ENCODE measurements around the gene KIRREL1.

KIRREL1 gene

DNA sequence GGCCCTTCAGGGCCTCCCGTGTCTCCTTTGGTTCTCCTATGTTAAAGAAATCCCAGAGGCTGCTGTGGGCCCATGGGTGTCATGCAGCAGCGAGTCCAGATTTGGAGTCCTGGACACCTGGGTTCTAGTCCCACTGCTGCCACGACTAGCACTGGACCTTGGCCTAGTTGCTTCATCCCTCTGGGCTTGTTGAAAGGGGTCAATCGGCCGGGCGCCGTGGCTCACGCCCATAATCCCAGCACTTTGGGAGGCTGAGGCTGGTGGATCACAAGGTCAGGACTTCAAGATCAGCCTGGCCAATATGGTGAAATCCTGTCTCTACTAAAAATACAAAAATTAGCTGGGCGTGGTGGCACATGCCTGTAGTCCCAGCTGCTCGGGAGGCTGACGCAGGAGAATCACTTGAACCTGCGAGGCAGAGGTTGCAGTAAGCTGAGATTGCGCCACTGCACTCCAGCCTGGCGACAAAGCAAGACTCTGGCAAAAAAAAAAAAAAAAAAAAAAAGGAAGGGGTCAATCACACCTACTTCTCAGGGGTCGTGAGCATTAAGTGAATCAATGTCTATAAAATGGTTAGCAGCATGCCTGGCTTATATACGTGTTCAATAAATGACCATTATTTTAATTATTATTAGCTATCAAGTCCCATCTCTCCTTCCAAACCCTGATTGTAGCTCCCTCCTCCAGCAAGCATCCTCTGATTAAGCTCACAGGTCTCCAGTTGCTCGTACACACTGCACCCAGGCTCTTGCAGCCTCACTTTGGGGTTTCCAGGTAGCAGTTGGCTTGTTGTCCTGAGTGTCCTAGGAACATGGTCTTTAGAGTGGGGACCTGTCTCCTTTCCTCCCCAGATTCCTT lies 43.8 kb downstream of the KIRREL1 start:
- no peak for DNase-seq

DNA sequence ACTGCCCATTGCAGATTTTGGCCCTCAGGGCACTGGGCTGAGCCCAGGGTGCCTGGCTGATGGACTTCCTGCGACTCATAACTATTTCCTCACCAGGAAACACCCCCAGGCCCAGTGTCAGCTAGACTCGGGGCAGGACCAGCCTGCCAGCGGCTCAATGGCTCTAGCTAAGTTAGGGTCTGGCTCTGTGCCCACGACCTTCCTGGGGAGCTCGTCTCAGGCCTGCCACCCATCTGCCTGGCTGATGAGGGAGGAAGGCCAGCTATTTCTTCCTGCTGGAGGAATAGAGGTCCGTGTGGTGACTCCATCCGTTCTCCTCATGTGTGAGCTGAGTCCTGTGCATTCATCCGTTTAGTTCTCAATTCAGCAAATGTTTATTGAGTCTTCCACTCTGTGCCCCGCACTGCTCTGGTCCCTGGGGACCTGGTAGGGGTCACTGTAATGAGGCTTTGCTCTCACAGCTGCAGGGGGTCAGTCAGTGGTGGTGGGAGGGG lies 44.5 kb downstream of the KIRREL1 start:
- DNase-seq: no peak

DNA sequence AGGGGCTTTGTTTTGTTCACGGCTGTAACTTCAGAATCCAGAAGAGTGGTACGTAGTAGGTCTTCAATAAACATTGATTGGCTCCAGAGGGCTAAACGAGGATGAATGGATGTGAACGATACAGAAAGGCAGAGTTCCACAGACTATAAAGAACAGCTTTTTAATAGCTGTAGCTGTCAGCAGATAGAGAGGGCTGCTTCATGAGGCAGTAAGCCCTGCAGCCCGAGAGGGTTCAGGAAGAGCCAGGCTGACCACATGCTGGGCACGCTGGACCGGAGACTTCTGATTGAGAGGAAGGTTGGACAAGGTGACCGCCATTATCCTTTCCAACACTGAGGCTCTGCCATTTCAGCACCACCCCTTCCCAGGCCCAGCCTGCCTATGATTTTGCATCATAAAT lies 45.3 kb downstream of the KIRREL1 start:
- no peak for DNase-seq

DNA sequence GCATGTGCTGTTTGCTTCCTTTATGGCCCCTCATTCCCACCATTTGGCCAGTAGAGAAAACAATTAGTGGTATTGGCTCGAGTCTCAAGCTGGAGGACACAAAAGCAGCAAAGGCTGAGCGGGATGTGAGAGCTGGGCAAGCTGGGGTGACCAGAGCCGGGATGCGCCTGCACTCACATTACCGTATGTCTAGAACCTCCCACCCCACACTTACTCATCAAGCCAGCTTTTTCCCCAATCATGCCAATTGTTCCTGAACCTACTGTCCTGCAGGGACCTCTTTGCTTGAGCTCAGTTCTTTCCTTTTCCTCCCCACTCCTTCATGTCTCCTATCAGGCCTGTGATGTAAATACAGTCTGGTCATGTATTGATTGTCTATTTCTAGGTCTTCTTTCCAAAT lies 45.9 kb downstream of the KIRREL1 start:
- DNase-seq: no peak

DNA sequence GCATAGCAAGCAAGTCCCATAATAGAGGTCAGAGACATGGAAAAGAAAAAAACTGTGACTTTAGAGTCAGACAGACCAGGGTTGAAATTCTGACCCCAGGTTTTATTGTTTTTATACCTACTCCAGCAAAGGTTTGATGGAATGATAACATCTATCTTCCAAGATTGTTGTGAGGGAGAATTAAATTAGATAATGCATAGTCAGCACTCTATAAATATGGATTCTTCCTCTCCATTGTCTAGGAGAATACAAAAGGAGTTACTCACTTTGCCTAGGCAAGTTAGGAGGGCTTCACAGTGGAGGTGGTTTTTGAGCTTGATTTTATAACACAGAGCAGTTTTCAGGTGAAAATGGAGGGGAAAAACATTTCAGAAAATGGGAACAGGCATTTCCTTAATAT lies 46.9 kb downstream of the KIRREL1 start:
- no peak for DNase-seq

DNA sequence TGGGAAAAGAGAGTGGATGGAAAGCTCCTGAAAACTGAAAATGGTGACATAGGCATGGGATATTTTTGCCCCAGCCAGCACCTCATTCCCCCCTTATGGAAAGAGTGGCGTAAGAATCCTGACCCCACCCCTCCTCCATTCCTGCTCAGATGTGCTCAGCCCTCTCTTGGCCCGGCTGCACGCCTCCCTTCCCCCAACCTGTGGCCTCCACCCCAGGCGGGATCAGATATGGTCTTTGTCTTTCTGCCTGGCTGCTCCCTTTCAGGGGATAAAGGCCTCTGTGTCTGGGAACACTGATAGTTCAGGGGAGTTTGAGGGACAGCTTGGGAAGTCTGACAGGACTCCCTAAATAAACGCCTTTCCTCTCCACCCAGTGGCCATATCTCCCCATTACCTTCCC lies 49.8 kb downstream of the KIRREL1 start:
- no peak for DNase-seq

DNA sequence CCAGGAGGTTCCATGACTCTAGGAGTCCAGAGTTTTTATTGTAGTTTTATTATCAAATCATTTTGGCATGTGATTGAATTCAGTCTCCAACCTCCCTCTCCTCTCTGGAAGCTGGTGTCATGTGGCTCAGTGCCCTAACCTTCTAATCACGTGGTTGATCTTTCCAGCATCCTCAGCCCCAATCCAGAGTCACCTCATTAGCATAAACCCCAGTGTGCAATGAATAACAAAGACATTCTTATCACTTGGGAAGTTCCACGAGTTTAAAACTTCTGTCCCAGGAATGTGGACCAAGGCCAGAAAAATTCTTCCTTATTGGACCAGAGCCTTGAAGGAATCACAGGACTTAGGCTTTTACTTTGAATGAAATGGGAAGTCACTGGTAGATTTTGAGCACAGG lies 52.2 kb downstream of the KIRREL1 start:
- DNase-seq: no peak

DNA sequence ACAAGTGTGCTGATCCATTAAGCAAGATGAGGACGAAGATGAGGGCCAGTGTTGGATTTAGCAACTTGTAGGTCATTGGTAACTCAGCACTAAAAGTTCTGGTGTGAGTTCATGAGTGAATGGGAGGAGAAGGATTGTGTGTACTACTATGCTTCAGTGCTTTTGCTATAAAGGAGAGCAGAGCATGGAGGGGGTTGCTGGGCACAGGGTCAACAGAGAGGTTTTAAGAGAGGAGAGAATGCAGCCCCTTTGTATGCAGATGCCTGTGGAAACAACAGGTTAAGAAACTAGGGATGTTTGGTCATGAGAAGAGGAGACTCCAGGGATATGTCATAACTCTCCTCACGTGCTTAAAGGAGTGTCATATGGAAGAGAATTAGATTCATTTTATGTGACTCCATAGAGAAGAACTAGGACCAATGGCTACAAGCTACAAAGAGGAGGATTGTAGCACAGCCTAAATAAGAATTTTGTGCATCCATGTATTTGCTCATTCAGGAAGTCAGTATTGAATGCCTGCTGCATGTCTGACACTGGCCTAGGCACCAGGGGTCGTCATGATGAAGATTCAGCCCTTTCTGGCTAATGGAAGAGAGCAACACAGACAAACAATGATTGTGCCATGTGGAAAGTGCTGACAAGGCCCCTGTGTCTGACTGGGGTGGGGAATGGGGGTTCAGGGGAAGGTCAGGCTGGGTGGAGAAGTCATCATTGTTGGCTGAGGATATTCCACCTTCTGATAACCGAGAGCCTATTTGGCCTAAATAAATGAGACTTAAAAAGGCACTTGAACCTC lies 53.5 kb downstream of the KIRREL1 start:
- no peak for DNase-seq

DNA sequence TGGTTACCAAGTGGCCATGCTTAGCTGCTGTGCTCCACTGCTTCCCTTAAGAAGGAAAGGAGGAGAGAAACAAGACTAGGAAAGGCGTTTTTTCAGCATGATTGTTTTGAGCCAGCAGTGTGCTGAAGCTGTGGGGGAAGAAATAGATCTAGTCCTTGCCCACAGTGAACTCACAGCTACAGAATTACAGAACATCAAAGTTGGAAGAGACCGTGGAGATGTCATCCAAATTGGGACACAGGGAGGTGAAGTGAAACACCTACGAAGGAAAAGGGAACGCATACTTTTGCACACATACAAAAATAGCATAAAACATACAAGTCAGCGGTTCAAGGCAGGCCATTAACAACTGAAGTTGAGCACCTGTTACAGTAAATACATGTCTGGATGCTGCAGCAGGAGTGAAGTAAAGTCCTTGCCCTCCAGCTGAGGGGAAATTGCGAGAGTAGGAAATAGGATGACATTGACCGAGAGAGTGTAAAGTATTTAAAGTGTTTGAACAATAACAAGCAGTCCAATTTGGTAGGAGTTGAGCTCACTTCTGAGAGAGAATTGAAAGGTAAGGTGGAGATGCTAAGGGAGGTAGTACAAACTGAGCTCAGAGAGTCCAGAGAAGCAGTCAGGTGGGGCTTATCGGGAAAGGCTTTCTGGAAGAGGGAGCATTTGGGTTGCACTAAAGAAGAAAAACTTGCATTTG lies 55.1 kb downstream of the KIRREL1 start:
- DNase-seq: no peak

DNA sequence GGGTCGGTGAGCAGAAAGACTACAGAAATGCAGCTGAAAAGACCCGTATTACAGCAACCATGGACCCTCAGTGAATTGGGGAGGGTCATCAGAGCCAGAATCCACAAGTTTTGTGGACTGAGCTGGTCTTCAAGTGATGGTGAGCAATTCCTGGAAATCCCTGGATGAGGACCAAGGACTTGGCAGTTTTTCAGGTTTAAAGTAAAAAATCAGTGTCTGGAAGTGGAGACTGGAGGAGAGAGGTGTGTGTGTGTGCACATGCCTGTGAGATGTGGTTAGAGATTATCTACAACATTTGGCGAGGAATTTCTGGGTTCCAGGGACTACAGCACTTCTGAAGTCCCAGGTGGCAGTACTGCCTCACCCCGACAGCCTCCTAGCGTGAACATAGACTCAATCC lies 56.4 kb downstream of the KIRREL1 start:
- no peak for DNase-seq

DNA sequence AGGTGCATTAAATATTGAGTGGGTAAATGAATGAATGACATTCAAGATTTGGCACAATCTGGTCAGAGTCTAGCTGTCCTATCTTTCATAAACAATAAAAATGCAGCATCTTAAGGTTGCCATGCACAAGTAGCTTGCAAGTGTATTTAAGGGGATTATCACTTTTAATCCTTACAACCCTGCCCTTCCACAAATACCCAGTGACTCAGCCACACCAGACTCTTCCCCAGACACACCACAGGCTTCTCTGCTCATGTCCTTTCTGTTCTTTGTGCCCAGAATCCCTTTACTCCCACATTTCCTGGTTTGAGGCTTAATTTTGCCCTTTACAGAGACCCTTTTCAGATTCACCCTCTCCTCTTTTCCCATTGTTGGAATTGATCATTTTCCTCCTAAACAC lies 59.8 kb downstream of the KIRREL1 start:
- DNase-seq: no peak

DNA sequence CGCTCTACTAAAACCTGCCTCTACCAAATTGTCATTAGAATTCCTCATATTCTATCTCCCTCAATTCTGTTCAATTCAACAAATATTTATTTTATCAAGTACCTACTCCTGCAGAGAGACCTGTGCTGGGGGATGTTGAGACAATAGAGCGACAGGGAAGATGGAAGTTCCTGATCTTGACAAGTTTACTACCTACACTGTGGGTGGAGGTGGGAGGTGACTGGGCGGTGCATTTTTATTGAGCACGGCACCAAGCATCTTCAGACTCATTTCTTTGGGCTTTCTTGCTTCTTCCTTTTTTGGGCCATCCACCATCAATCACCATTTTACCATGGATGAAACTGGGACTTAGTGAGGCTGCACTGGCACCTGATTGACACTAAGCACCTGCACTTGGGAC lies 61.3 kb downstream of the KIRREL1 start:
- no peak for DNase-seq

DNA sequence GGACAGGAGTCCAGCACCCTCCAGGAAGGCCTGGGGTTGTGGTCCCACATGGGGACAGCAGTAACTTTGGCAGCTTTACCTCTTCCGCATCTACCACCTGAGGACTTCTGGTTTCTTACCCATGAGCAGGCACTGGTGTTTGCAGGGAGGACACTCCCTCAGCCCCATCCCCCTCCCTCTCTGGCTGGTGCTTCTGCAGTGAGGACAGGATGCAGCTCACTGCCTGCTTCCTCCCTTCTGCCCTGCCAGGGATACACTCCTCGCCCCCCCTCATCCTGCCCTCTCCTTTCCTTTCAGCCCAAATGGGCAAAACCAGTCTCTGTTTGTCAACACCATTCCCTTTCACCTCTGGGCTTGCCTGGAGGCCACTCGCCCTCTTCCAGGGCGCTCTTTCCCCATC lies 62.4 kb downstream of the KIRREL1 start:
- peak; percentile 92 for DNase-seq

DNA sequence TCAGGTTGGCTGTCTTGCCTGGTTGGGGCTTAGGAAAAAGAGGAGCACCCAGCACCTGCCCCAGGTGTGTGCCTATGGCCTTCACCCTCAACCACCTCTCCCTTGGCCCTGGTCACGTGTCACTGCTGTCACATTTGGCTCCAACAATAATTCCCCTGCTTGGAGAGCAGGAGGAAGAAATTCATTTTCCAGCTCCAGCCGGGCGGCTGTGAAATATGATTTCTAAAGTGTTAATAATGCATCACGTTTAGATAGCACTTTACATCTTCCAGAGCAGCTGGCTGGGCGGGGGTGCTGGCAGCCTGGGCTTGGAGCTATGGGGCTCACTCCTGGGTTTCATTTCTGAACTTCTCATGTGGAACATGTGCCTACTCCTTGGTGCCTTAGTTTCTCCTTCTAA lies 63.1 kb downstream of the KIRREL1 start:
- DNase-seq: no peak

DNA sequence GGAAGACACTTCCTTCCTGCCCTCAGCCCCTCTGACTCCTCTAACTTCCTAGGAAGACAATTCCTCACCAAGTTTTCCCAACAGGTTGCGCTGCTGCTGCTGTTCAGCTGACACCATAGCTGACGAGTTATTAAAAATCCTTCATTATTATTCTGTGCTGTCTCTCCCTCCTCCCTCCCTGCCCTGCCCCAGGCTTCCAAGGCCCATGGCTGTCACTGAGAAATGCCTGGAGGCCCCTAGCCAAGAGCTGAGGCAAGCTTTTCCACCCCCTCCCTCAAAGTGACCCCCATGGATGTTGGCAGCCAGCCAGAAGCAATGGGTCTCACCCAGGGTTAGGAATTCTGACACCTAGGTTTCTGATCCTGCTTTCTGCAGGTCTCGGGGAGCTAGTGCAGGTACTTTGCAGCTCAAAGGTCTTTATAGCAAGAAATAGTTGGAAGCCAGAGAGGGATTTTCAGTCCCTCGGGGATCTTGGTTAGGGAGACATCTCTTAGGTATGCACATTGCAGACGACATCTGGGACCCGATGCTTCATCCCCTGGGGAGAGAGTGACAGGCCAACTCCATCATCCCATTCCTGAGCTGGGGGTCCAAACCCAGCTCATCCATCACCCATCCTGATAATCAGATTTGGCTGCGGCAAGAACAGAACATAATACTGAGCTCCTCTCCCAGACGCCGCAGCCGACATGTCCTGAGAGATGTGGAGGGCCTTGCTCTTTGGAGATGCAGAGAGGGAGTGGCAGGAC lies 65.0 kb downstream of the KIRREL1 start:
- no peak for DNase-seq

DNA sequence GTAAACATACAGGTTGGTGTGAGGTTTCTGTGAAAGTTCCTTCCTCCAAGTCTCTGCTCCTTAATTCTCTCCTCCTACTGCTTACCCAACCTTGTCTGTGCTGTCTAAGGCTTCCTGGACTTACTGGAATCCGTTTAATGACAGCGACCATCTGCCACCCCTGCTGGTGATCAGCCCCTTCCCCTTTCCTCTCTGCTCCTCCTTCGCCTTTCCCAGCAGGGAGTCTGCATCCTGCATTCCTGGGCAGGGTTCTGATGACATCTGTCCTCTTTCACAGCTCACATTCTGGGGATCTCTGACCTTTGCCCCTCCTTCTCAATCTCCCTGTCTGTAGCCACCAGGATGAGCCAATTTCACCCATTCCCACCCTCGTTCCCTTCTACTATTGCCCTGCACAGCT lies 66.5 kb downstream of the KIRREL1 start:
- DNase-seq: peak; percentile 16

DNA sequence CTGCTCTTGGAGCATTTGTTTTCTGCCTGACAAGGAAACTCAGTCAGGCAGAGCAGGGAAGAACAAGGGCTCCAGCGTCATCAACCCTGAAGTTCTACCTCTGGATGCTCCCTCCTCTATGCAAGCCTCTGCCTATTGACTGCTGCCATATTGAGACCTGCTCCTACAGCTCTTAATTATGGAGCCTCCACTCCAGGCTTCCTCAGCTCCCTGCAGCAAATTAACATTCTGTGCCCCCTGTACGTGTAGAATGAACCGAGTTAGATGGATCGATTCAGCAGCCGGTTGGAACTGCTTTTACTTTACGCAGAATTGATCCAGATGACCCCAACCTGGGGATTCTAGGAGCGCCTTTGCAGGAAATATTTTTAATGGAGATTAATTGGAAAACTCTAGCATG lies 68.7 kb downstream of the KIRREL1 start:
- no peak for DNase-seq

DNA sequence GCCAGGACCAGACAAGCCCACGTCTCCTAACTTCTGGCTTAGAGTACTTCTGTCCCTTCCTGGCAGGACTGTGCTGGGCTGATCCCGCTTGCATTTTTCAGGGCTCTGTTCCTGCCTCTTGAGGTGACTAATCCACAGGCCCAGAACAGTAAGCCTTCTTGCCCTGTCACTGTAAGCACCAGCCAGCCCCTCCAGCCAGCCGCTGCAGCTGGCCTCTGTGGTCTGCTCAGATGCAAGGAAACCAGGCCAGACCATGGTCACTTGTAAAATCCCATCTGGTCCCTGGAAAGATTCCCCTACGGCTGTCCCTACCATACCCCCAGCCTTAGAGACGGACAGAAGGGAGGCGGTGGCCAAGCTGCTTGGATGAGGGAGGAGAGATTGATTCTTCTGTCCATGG lies 74.2 kb downstream of the KIRREL1 start:
- DNase-seq: no peak

DNA sequence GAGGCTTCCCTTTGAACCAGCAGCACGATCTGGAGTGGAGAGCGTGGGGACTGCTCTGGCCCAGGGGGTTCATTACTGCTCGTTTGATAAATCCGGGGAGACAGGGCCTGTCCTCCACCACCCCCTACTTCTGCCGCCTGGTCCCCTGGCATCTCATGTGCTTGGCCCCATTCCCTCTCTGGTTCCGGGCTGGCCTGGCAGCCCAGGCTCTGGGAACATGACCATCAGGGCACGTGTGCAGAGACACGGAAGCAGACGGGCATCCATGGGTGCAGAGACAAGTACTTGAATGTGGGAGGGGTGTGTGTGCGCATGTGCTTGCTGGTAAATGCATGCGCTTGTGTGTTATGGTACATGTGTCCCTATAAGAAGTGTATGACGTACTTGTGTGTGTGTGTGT lies 75.5 kb downstream of the KIRREL1 start:
- no peak for DNase-seq

DNA sequence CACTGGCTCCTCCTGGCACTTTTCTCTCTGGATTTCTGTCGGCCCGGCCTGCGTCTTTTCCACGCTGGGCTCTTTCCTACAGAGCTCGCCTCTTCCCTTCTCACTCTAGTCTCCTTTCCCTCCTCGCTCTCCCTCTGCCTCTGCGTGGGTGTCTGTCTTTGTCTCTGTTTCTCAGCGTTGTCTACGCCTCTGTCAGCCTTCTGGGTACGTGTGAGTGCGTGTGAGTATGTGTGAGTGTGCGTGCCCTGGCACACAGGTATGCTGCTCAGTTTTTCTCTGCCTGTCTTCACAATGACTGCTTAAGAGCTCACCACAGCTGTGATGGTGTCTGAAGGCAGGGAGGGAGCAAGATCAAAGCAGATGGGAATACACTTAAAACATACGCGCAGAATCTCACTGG lies 77.7 kb downstream of the KIRREL1 start:
- no peak for DNase-seq

DNA sequence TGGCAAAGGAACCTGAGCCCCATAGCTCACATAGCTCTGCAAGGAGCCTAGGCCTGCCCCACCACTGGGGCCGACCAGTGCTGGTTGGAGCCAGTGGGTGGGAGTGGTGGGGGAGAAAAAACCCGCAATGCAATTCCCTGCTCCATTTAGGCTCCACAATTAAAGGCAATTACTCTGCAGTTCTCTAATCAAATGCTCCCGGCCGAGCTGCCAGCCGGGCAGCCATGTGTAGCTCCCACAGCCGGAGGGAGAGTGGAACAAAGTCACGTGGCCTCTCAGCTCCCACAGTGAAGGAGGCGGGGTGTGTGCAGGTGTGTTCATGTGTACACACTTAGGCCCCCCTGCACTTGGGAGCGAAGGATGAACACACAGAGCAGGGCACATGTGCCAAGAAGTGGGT lies 81.6 kb downstream of the KIRREL1 start:
- DNase-seq: no peak

DNA sequence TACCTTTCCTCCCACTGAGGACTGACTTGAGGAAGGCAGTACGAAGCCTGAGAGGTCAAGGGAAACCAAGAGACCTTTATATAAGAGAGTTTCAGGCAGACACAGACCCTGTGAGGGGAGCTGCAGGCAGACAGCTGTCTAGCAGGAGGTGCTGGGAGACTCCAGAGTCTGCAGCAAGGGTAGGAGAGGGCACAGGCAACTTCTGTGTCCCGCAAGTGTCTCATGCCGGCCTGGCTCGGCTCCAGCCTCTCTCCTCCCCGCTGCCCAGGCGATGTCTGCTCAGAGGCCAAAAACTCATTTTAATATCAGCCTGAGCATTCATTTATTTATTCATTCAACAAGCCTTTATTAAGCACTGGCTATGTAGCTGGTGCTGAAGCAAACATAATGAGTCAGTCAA lies 83.0 kb downstream of the KIRREL1 start:
- no peak for DNase-seq

All from GDM1 (cell line).